Right kidney (tissue), 1 donor: ENCODE data around the gene SRMS.
A peak's percentile ranks its signal among the peaks of the same experiment; 100 is the strongest.

ENCODE experiments used
- DNase-seq: peaks from one replicate; pipeline ENCODE4 v3.0.0-alpha.2; 2016

SRMS gene

GRCh38 chr20:63552481-63553249, 5.1 kb upstream of the SRMS start:
- no peak for DNase-seq

DNA sequence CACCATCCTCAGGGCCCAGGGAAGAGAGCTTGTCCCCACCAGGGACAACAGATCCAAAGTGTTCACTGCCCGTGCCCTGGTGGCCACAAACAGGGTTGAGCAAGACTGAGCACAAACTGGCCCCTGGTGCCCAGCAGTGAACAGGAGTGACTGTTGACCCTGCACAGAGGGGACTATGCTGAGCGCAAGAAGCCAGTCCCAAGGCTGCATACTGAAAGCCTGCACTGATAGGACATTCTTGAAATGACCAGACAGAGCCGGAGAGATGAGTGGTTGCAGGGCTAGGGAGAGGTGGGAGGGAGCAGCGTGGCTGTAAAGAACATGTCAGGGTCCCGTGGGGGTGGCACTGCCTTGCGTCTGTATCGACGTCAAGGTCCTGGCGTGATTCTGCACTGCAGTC, 3.5 kb upstream of the SRMS start:
- DNase-seq: no peak

DNA sequence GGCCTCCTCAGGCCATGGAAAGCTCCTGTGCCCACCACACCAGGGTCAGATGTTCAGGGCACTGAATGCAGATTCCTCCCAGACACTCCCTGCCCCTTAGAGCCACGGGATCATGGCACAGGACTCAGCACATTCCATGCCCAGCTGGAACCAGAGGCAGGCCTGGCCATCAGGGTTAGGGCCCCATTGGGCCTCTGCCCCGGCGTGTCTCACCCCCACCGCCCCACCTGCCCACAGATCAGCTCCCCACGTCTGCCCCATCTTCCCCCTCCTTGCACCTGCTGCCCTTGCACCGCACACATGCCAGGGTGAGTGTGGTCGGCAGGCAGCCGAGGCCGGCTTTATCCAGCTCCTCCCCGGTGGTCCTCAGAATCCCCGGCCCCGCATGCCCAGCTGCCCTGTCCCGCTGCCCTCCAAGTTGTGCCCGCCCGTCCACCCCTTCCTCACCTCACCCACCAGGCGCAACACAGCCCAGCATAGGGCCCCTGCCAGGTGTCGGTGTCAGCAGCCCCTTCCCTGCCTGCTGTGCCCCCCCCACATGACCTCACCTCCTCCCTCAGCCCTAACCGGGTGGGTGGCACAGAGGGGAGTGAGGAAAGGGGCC, 2.2 kb upstream of the SRMS start:
- no peak for DNase-seq

DNA sequence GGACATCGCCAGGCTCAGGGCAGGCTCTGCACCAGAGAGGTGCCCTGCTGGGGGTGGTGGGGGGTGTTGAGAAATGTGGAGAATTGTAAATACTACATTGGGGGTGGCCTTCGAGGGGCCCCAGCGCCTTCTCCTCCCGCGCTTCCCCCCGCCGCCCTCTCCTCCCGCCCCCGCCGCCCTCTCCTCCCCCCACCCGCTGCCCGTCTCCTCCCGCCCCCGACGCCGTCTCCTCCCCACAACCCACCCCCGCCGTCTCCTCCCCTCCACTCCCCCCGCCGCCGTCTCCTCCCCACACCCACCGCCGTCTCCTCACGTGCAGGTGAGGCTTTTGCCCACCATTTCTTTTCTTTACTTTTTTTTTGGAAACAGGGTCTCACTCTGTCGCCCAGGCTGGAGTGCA, 1.5 kb upstream of the SRMS start:
- DNase-seq: no peak

- no peak for DNase-seq
Measured at GRCh38 chr20:63548542-63548941, 993 bp upstream of the SRMS start.

GRCh38 chr20:63546956-63547724, 409 bp downstream of the SRMS start:
- no peak for DNase-seq

- no peak for DNase-seq
Measured at GRCh38 chr20:63546256-63546955, 1.1 kb downstream of the SRMS start.

DNA sequence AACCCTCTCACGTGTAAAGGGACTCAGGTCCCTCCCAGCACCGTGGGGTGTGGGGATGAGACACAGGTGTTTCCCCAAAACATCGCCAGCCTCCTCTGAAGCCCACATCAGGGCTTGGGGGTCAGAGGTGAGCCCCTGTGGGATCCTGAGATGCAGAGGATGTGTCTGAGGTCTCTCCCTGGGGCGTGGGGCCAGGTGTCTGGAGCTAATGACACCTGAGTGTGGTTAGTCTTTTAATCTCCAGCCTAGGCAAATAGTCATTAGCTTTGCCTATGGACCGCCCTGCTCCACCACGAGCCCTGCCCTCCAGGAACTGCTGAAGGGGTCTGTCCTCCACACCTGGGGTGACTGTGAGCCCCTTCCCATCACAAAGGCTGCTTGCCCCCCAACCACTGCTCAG, 1.7 kb downstream of the SRMS start:
- no peak for DNase-seq

- no peak for DNase-seq
Measured at GRCh38 chr20:63544958-63545516, 2.5 kb downstream of the SRMS start.

DNA sequence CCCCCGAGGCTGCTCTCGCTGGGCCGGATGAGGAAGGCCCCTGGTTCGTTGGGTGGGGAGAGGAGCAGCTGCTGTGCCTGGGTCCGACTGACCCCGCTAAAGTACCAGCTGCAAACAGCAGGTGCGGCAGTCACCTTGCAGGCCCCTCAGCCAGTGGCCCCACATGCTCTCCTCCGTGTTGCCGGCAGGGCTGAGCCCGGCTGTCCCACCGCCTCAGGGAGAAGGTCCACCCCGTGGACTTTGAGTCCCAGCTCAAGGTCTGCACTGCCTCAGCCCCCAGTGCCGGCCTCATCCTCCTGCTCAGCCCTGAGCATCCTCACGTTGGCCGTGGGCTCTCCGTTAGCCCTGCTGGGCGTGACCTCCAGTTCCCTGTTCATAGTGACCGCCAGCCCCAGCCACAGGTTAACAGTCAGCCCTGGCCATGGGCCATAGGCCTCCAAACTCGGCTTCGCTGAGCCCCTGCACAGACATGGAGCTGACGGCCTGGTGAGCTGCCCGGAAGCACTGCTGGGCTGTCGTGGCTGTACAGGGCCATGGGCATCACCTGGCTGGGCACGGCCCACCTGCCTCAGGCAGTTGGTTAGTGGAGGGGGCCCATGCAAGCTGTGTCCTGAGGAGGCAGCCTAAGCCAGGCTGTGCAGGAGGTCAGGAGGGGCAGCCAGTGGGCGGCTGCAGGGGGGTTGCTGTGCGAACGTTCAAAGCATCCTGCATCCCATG, 3.1 kb downstream of the SRMS start:
- no peak for DNase-seq

DNA sequence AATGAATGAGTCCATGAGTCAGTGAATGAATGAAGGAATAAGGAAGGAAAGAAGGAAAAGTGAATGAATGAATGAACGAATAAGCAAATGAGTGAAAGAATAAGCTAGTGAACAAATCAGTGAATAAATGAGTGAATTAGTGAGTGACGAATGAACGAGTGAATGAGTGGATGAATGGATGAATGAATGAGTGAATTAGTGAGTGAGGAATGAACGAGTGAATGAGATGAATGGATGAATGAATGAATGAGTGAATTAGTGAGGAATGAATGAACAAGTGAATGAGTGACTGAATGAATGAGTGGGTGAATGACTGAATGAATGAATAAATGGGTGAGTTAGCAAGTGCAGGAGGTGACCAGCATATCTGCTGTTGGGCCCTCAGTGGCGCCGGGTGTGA, 3.8 kb downstream of the SRMS start:
- no peak for DNase-seq

DNA sequence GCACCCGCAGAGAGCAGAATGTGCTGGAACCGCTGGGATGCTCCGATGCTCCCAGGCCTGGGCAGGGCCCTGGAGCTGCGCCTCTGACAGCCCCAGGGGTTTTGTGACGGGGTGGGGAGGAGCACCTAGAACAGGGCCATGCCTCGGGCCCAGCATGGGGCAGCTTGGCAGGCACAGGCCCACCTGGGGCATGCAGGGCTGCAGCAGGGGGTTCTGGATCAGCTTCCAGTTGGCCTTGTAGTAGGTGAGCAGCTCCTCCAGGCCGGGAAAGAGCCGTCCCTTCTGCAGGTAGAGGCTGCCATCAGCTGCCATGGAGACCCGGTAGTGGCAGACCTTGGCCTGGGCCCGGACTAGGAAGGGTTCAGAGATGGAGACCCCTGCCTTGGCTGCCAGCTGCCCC, 4.4 kb downstream of the SRMS start:
- DNase-seq: no peak

- DNase-seq: no peak
Measured at GRCh38 chr20:63542696-63543095, 4.9 kb downstream of the SRMS start.

GRCh38 chr20:63542031-63542559, 5.5 kb downstream of the SRMS start:
- DNase-seq: no peak

- DNase-seq: peak; percentile 9
Measured at GRCh38 chr20:63541371-63541770, 6.2 kb downstream of the SRMS start.

DNA sequence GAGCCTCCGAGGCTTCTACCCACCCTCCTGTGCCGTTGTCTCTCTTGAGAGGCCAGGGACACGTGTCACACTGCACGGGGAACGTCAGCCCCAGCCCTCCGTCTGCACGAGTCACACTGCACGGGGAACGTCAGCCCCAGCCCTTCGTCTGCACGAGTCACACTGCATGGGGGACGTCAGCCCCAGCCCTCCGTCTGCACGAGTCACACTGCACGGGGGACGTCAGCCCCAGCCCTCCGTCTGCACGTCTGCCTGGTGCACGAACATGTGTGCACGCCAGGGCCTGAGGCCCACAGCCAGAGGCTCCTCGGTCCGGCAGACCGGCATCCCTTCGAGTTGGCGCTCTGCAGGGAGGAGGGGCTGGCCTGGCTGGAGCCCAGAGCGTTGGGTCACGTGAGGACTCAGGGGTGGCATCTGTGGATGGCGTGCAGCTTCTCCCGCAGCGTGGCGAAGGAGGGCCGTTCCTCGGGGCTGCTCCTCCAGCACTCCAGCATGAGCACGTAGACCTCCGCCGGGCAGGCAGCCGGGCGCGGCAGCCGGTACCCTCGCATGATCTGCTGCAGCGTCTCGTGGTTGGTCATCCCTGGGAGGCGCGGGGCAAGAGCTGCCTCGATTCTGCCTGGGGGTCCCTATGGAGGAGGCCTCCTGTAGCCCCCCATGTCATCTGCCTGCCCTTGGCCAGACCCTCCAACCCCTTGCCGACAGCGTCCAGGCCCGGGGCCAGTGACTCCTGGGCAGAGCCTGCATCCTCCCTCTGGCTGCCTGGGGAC, 6.9 kb downstream of the SRMS start:
- peak; percentile 47 for DNase-seq

- DNase-seq: peak; percentile 2
Measured at GRCh38 chr20:63539441-63540370, 7.8 kb downstream of the SRMS start.

GRCh38 chr20:63539092-63539430, 8.5 kb downstream of the SRMS start:
- no peak for DNase-seq

DNA sequence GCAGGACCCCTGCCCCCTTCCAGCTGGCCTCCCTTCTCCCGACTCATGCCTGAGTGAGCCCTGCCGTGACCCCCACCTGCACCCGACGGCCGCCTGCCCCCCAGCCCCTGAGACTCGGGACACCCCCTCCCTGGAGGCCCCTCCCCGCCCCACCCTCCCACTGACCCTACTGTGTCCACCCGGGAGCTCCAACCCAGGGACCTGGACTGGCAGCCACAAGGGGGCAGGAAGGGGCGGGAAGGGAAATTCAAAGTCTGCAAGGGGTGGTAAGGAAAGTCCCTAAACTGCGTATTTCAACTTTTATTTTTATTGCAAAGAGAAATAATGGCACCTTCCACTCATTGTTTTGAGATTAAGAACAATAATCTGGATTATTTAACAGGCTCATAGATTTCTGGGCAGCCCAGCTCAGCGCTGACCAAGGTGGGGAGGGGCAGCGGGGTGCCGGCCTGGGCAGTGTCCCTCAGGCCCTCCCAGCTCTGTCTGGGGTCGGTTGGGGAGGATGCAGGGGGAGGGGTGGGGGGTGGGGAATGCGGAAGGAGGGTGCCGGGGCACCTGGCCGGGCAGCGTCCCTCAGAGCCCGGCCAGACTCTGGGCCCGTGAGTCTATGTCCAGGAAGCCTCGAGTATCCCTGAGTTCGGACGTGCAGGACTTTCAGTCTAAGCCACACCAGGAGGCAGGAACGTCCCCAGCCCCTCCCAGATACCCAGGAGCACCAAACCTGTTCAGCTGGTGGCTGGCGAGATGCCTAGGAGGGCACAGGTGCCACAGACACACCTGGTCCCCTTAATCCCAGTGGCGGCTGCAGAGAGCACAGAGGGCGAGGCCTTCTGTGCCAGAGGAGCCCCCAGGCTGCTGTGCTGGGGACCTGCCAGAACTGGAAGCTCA, 9.1 kb downstream of the SRMS start:
- DNase-seq: no peak
